OCI-LY3 (cell line): ENCODE results near the gene POP4.

Source experiments
- H2AFZ ChIP-seq: fragments of 200-600, 300-600 bp; shearing (Covaris generic); 2 replicates; pipeline ENCODE4 v1.6.0; 2014; ENCODE audit warnings: antibody characterized with exemption, low read depth, low read length
- H3K27ac ChIP-seq: fragments of 200-600, 300-600 bp; sonication (generic); 2 replicates; pipeline ENCODE4 v1.5.1; 2014; ENCODE audit warnings: mild to moderate bottlenecking, low read length, moderate library complexity, mixed read lengths
- H3K27me3 ChIP-seq: fragments of 200-600, 300-600 bp; sonication (generic); 2 replicates; pipeline ENCODE4 v1.6.1; 2014; ENCODE audit warnings: low read depth, low read length, mixed read lengths
- H3K36me3 ChIP-seq: fragments of 200-600, 300-600 bp; sonication (generic); replicated peaks from 2 replicates; pipeline ENCODE3; 2014; ENCODE audit warnings: low read depth, low read length, mixed read lengths
- H3K4me1 ChIP-seq: fragments of 300-600, 200-600 bp; sonication (generic); 2 replicates; pipeline ENCODE4 v1.6.1; 2014; ENCODE audit warnings: low read length, mixed read lengths
- H3K4me2 ChIP-seq: fragments of 200-600, 300-600 bp; sonication (generic); 2 replicates; pipeline ENCODE4 v1.6.1; 2014; ENCODE audit warnings: low read length, mixed read lengths
- H3K4me3 ChIP-seq: fragments of 300-600, 200-600 bp; sonication (generic); 2 replicates; pipeline ENCODE4 v1.5.1; 2014; ENCODE audit warnings: antibody characterized with exemption, mild to moderate bottlenecking, low read length, moderate library complexity
- H3K79me2 ChIP-seq: fragments of 300-600, 200-600 bp; shearing (Covaris generic); 2 replicates; pipeline ENCODE4 v1.6.1; 2014; ENCODE audit warnings: mild to moderate bottlenecking, low read length, mixed read lengths
- H3K9ac ChIP-seq: fragments of 300-600, 200-600 bp; shearing (Covaris generic); 2 replicates; pipeline ENCODE4 v1.6.0; 2014; ENCODE audit warnings: mild to moderate bottlenecking, low read length, moderate library complexity
- H3K9me3 ChIP-seq: fragments of 200-600, 300-600 bp; shearing (Covaris generic); 2 replicates; pipeline ENCODE4 v1.6.1; 2014; ENCODE audit warnings: low read length, mixed read lengths; ENCODE audit not compliant: insufficient read depth
- H4K20me1 ChIP-seq: fragments of 200-600, 300-600 bp; sonication (generic); 2 replicates; pipeline ENCODE4 v1.6.1; 2016; ENCODE audit warnings: low read length, mixed read lengths; ENCODE audit not compliant: insufficient read depth
- EZH2phosphoT487 ChIP-seq: fragments of 200-600 bp; shearing (Covaris generic); IDR thresholded peaks from 2 replicates; pipeline ENCODE4 v1.6.1; 2018; ENCODE audit warnings: antibody characterized with exemption, mixed run types, low read depth
- TF ChIP-seq, protein P1 (sequence below): fragments of 200-600, 300-600 bp; sonication (generic); IDR thresholded peaks from 2 replicates; pipeline ENCODE4 v1.5.1; 2014; ENCODE audit warnings: antibody characterized with exemption, low read length, low read depth

Gene POP4

GRCh38 chr19:29660835-29661234, 54.8 kb downstream of the POP4 start:
- no peaks in the 10 kb centered on the region for H3K36me3 ChIP-seq
- no peaks in the 10 kb centered on the region for H4K20me1 ChIP-seq
- peaks cover 7% of the 10 kb centered on the region for H3K4me1 ChIP-seq
- peaks cover 5% of the 10 kb centered on the region; the same call in 1 of the 2 replicates for H3K27me3 ChIP-seq
- no peaks in the 10 kb centered on the region for H3K79me2 ChIP-seq
- H3K27ac ChIP-seq: no peak overlapping the region
- TF ChIP-seq, protein P1, sequence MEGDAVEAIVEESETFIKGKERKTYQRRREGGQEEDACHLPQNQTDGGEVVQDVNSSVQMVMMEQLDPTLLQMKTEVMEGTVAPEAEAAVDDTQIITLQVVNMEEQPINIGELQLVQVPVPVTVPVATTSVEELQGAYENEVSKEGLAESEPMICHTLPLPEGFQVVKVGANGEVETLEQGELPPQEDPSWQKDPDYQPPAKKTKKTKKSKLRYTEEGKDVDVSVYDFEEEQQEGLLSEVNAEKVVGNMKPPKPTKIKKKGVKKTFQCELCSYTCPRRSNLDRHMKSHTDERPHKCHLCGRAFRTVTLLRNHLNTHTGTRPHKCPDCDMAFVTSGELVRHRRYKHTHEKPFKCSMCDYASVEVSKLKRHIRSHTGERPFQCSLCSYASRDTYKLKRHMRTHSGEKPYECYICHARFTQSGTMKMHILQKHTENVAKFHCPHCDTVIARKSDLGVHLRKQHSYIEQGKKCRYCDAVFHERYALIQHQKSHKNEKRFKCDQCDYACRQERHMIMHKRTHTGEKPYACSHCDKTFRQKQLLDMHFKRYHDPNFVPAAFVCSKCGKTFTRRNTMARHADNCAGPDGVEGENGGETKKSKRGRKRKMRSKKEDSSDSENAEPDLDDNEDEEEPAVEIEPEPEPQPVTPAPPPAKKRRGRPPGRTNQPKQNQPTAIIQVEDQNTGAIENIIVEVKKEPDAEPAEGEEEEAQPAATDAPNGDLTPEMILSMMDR: no peak
- no peak for TF ChIP-seq EZH2phosphoT487
- no peaks in the 10 kb centered on the region for H3K9me3 ChIP-seq
- no peak overlapping the region for H2AFZ ChIP-seq
- no peak overlapping the region for H3K9ac ChIP-seq
- H3K4me2 ChIP-seq: no peak overlapping the region
- H3K4me3 ChIP-seq: no peak overlapping the region

DNA sequence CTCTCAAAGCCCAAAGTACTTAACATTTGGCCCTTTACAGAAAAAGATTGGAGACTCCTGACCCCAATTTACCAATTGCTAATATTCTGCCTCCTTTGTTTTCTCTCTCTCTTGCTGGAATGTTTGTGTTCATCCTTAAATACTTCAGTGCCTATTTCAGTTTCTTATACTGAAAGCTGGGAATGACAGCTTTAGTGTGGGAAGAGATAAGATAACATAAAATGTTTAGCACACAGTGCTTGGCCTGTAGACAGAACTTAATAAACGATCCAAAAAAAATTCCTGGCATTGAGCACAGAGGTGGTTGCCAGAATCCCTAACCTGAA, 56.2 kb downstream of the POP4 start:
- TF ChIP-seq EZH2phosphoT487: no peak
- TF ChIP-seq, protein P1: no peak
- no peak overlapping the region for H3K9ac ChIP-seq
- H3K27me3 ChIP-seq: peaks cover 5% of the 10 kb centered on the region; the same call in 1 of the 2 replicates
- H3K27ac ChIP-seq: no peak overlapping the region
- H4K20me1 ChIP-seq: no peaks in the 10 kb centered on the region
- no peaks in the 10 kb centered on the region for H3K79me2 ChIP-seq
- no peak overlapping the region for H3K4me3 ChIP-seq
- H3K4me1 ChIP-seq: peaks cover 11% of the 10 kb centered on the region
- H3K9me3 ChIP-seq: no peaks in the 10 kb centered on the region
- H3K4me2 ChIP-seq: no peak overlapping the region
- H2AFZ ChIP-seq: no peak overlapping the region
- no peaks in the 10 kb centered on the region for H3K36me3 ChIP-seq

DNA sequence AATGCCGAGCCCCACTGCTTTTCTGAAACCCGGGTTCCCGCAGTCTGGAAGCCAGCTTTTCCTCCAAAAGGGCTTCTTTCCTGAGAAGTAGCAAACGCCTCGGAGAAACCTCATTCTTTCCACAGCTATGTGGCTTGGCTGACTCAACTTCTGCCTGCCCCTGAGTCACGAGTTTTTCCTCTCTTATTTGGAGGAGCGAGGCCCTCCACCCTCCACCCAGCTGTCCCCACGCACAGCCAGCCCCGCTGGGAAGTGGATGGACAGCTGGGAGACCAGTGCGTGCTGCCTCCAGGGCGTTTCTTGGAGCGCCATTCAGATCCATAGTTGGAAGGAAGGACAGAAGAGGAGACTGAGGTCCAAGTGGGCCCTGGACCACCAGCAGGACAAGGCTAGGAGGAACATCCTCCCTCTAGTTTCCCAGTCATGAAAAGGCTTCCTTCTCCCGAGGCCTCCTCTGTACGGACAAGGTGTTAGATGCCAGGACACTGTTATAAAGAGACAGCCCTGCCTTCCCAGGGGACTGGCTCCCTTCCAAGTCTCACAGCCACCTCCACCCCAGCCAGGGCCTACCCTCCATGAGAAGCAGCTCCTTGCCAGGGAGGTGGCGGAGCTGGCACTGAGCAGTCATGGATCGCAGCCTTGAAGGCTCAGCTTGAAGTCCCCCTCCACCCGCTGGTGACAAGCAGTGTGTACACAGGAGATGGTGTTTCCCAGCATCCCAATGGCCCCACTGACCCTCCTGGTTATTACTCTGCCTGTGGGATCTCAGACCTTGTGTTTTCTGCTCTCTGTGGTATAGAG, 56.7 kb downstream of the POP4 start:
- Histone ChIP-seq H3K9ac (no peak overlapping the region), H3K4me3 (no peak overlapping the region), H3K9me3 (no peaks in the 10 kb centered on the region), H4K20me1 (no peaks in the 10 kb centered on the region), H3K27me3 (peaks cover 5% of the 10 kb centered on the region; the same call in 1 of the 2 replicates), H3K36me3 (no peaks in the 10 kb centered on the region), H3K79me2 (no peaks in the 10 kb centered on the region), H3K27ac (no peak overlapping the region), H3K4me2 (no peak overlapping the region), H2AFZ (no peak overlapping the region), H3K4me1 (peaks cover 11% of the 10 kb centered on the region)
- TF ChIP-seq EZH2phosphoT487: no peak
- TF ChIP-seq, protein P1: no peak

DNA sequence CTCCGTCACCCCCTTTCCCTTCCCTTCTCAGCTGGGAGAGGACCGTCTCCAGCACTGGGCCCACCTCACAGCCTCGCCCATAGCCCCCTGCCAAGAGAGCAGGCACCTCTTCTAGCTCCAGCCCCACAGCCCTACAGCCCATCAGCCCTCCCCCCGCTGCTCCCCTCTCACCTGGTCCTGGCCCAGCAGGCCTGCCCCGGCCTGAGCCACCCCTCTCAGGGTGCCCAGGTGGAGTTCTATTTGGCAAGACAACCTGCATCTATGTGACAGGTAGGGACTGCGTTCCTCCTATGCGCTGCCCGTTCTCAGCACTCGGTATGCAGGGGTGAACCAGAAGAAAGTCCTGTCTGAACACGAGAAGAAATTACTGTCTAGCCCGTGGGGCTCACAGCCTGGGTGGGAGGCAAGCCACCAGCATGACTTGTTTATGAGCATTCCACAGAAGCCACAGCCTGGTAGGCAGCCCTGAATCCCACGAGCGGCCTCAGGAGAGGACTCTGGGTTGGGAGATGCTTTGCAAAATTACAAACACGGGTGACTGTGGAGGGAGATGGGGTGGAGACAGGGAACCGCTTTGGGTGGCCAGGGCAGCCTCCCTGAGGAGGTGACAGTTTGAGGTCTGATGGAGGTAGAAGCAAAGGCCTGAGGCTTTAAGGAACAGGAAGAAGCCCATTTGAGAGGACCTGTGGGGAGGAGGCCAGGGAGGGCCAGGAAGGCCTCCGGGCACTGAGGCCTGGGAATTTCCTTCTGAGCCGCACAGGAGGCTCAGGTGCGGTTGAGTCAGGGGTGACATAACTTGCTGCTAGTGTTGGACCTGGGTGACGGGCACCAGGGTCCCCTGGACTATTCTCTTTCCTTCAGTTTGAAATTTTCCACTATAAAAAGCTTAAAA, 58.0 kb downstream of the POP4 start:
- Histone ChIP-seq H3K4me1 (peaks cover 11% of the 10 kb centered on the region), H3K9ac (peak overlapping the region; percentile 55)
- no peak for TF ChIP-seq EZH2phosphoT487
- TF ChIP-seq, protein P1: no peak

More for the DNA sequence above, 58.0 kb downstream of the POP4 start:
- H3K27ac ChIP-seq: no peak overlapping the region
- H3K36me3 ChIP-seq: no peaks in the 10 kb centered on the region
- H3K9me3 ChIP-seq: no peaks in the 10 kb centered on the region
- H3K4me2 ChIP-seq: peak overlapping the region; percentile 83
- H3K79me2 ChIP-seq: no peaks in the 10 kb centered on the region
- H4K20me1 ChIP-seq: no peaks in the 10 kb centered on the region
- peaks cover 5% of the 10 kb centered on the region; the same call in 1 of the 2 replicates for H3K27me3 ChIP-seq
- peak overlapping the region; percentile 84 for H3K4me3 ChIP-seq
- peak overlapping the region; percentile 77; the same call in 1 of the 2 replicates for H2AFZ ChIP-seq
